NK-92 (cell line): ENCODE results near the gene TRAPPC2.
"Not testable (repeated sequence)": the region's sequence is repeated elsewhere in the genome, so short reads cannot be mapped to it uniquely, and the experiment has no call there.

Experiments used
- DNase-seq: peaks from one replicate; lab custom pipeline; 2025; ENCODE audit not compliant: unreplicated experiment; lab: John Stamatoyannopoulos, UW

TRAPPC2 gene

GRCh38 chrX:13670197-13670596 is 64.2 kb downstream of the TRAPPC2 start:
- no peak for DNase-seq

GRCh38 chrX:13669755-13670154 is 64.7 kb downstream of the TRAPPC2 start:
- DNase-seq = not testable (repeated sequence)

- DNase-seq = no peak
These were observed 65.1 kb downstream of the TRAPPC2 start for GRCh38 chrX:13669246-13669737.

GRCh38 chrX:13667919-13668318 is 66.5 kb downstream of the TRAPPC2 start:
- no peak for DNase-seq

- DNase-seq = no peak
These were observed 67.6 kb downstream of the TRAPPC2 start for GRCh38 chrX:13666836-13667235.

GRCh38 chrX:13664020-13664419 is 70.4 kb downstream of the TRAPPC2 start:
- DNase-seq = no peak

- DNase-seq = no peak
These were observed 72.0 kb downstream of the TRAPPC2 start for GRCh38 chrX:13662355-13662791.
